Measurements from ENCODE around the gene SQSTM1. TPM values are rescaled to one million over a fixed set of nuclear protein-coding genes. Genes with fewer than 3 reads are reported as not detected.

Gene SQSTM1
- 219 to 297 TPM (median 296 TPM) in 3 replicates for total RNA-seq
- long read RNA-seq, transcript SQSTM1-210 (3 exons, 921 nt): minor isoform, 5 of 503 reads
- long read RNA-seq, transcript SQSTM1-202 (8 exons, 2,986 nt): major isoform, 359 of 503 reads
- long read RNA-seq, partial matches to known transcripts: 26 of 503 reads
- long read RNA-seq, other reads (novel, unspliced or antisense): 112 of 503 reads

- Mint-ChIP-seq H3K4me1 (ENCODE audit: low read depth) (peaks cover 62% of the 10 kb centered on the region), H3K27ac (ENCODE audit: unreplicated experiment) (peak within 1 kb of the TSS; percentile 98)
- no peak for DNase-seq (ENCODE audit: low spot score)
These were observed at the start of gene SQSTM1 for GRCh38 chr5:179820483-179821297. TSS of gene SQSTM1 (plus strand) at chr5:179820905. CDS start at chr5:179820937, 32 bp downstream.

GRCh38 chr5:179771311-179771895 is 49.3 kb upstream of the SQSTM1 start:
- peak; percentile 8 for DNase-seq (ENCODE audit: low spot score)
- Mint-ChIP-seq H3K4me1 (ENCODE audit: low read depth) (peaks cover 16% of the 10 kb centered on the region), H3K9me3 (ENCODE audit: low read depth) (no peaks in the 10 kb centered on the region), H3K27me3 (ENCODE audit: low read depth) (no peaks in the 10 kb centered on the region), H3K27ac (ENCODE audit: unreplicated experiment) (no peak overlapping the region), H3K36me3 (ENCODE audit: low read depth) (peaks cover 30% of the 10 kb centered on the region), H3K4me3 (ENCODE audit: unreplicated experiment) (no peak overlapping the region)
- TF ChIP-seq CTCF (IDR thresholded peaks at IDR 0.05): no peak

More at GRCh38 chr5:179820483-179821297, at the start of gene SQSTM1:
- TF ChIP-seq CTCF (IDR thresholded peaks at IDR 0.05): peak; percentile 61
- H3K4me3 Mint-ChIP-seq (ENCODE audit: unreplicated experiment): peak within 1 kb of the TSS; percentile 91
- H3K27me3 Mint-ChIP-seq (ENCODE audit: low read depth): no peaks in the 10 kb centered on the region
- peaks cover 16% of the 10 kb centered on the region for H3K36me3 Mint-ChIP-seq (ENCODE audit: low read depth)
- H3K9me3 Mint-ChIP-seq (ENCODE audit: low read depth): no peaks in the 10 kb centered on the region

DNA sequence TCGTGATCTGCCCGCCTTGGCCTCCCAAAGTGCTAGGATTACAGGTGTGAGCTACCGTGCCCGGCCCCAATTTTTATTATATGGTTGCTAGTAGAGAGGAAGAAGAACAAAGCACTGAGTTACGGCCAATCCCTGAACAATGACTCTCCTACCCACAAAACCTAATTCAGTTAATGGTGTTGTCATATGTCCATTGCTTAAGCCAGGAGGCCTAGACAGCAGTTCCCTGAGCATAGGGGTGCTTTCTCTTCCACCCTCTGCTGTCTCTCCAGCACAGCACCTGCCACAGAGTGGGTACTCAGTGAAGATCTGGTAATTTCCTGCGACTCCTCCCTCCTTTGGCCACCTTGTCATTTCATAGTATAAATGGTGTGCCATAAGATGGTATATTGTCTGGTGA is 48.4 kb upstream of the SQSTM1 start:
- Mint-ChIP-seq H3K36me3 (ENCODE audit: low read depth) (peaks cover 30% of the 10 kb centered on the region), H3K9me3 (ENCODE audit: low read depth) (no peaks in the 10 kb centered on the region), H3K4me3 (ENCODE audit: unreplicated experiment) (no peak overlapping the region), H3K4me1 (ENCODE audit: low read depth) (peaks cover 7% of the 10 kb centered on the region), H3K27me3 (ENCODE audit: low read depth) (no peaks in the 10 kb centered on the region), H3K27ac (ENCODE audit: unreplicated experiment) (no peak overlapping the region)
- no peak for DNase-seq (ENCODE audit: low spot score)
- TF ChIP-seq CTCF (IDR thresholded peaks at IDR 0.05): no peak

- Mint-ChIP-seq H3K27me3 (ENCODE audit: low read depth) (no peaks in the 10 kb centered on the region), H3K4me1 (ENCODE audit: low read depth) (no peaks in the 10 kb centered on the region), H3K9me3 (ENCODE audit: low read depth) (no peaks in the 10 kb centered on the region), H3K4me3 (ENCODE audit: unreplicated experiment) (no peak overlapping the region), H3K27ac (ENCODE audit: unreplicated experiment) (no peak overlapping the region), H3K36me3 (ENCODE audit: low read depth) (peaks cover 37% of the 10 kb centered on the region)
- no peak for TF ChIP-seq CTCF (IDR thresholded peaks at IDR 0.05)
- no peak for DNase-seq (ENCODE audit: low spot score)
These were observed 47.0 kb upstream of the SQSTM1 start for GRCh38 chr5:179773686-179774040.

GRCh38 chr5:179774442-179774841 is 46.3 kb upstream of the SQSTM1 start:
- Mint-ChIP-seq H3K27ac (ENCODE audit: unreplicated experiment) (no peak overlapping the region), H3K4me1 (ENCODE audit: low read depth) (no peaks in the 10 kb centered on the region), H3K27me3 (ENCODE audit: low read depth) (no peaks in the 10 kb centered on the region)

More at GRCh38 chr5:179774442-179774841, 46.3 kb upstream of the SQSTM1 start:
- DNase-seq (ENCODE audit: low spot score): no peak
- H3K9me3 Mint-ChIP-seq (ENCODE audit: low read depth): no peaks in the 10 kb centered on the region
- TF ChIP-seq CTCF (IDR thresholded peaks at IDR 0.05): no peak
- H3K4me3 Mint-ChIP-seq (ENCODE audit: unreplicated experiment): no peak overlapping the region
- H3K36me3 Mint-ChIP-seq (ENCODE audit: low read depth): peaks cover 35% of the 10 kb centered on the region

Data from chondrocyte (in vitro differentiated cells).